GM21390 (cell line): Measurements from ENCODE around the gene CCDC190.
"Not testable (repeated sequence)": the region's sequence is repeated elsewhere in the genome, so short reads cannot be mapped to it uniquely, and the experiment has no call there.

Experiments
- ATAC-seq: cut with Tn5 transposase; IDR thresholded peaks from one replicate; pipeline ENCODE4 v1.9.1; 2021; ENCODE audit not compliant: unreplicated experiment

The CCDC190 gene

DNA sequence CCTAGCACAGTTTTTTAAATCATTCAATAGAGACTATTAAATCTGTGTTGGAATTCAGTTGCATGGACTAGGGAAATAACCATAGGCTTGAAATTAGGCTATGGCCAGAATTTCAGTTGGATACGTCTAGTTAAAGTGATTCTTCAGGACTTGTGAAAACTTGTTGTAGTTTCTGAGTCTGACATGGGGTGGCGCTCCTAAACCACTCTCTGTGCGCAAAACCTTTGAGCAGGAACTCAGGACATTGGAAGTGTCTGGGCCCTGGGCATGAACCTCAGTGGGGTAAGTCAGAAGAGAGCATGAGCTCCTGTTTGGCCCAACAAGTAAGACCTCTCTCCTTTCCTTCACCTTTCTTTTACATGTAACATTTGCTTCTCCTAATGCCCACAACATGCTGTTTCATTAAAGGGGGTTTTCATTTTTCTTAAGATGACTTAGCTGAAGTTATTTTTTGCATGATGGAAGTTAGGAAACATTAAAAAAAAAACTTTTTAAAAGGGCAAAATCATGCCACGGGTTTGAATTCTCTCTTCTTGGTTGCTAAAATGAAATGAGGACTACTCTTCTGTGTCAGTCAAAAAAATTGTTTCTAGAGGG is 17.1 kb upstream of the CCDC190 start:
- ATAC-seq, result no peak

DNA sequence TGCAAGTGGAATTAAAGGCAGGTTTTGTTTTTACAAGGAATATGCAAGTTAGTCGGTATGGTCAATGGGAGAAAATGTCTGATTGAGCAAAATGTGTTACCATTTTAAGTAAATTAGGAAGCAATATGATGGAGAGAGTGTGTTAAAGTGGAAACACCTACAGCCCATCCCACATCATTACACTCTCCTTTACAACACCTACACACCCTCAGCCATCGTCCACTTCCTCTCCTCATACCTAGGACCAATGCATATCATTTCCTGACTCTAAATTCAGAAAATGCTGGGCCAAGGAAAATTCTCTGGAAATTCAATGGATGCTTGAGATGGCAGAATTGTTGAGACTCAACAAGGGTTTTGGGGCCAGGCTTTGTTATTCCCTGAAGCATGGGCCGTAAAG is 16.4 kb upstream of the CCDC190 start:
- ATAC-seq, result no peak

DNA sequence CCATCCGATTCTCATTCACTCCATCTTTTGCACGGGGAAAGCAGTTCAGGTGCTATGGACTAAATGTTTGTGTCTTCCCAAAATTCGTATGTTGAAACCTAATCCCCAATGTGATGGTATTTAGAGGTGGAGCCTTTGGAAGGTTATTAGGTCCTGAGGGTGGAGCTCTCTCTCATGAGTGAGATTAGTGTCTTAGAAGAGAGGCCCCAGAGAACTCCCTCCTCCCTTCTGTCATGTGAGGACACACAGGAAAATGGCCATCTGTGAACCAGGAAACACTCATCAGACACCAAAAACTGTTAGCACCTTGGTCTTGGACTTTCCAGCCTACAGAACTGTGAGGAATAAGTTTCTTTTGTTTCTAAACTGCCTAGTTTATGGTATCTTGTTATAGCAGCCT is 15.8 kb upstream of the CCDC190 start:
- no peak for ATAC-seq

DNA sequence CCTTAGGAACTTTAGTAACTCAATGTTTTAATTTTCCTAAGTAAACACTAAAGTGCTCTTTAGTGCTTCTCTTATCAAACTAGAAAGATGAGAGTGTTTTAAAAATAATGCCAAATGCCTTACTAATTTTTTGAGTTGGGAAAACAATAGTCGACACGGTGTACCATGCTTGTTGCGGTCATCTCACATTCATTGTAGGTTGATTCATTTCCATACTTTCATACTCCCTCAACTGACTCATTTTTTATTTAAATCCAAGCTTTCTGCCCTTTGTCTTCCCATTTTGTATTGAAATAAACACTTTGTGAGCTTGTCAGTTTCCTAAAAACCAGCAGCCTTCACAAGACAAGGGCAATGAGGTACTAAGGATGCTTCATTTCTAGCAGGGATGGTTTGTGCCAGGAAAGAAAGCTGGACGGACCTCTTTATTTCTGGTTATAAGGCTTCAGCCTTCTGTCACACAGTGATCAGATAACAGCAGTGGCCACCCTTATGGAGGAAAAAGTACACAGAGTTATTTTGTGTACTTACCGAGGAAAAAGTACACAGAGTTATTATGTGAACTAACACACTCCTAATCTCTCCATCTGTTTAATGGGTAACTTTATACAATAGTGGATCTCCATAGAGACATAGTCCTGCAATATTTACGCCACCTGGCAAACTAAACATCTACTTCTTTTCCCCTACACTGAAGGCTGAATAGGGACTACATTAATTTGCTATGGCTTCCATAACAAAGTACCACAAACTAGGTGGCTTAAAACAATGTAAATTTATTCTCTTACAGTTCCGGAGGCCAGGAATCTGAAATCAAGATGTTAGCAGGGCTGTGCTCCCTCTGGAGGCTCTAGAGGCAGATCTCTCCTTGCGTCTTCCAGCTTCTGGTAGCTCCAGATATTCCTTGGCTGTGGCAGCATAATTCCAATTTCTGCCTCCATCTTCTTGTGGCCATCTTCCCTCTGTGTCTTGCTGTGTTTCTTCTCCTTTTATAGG is 13.0 kb upstream of the CCDC190 start:
- no peak for ATAC-seq

DNA sequence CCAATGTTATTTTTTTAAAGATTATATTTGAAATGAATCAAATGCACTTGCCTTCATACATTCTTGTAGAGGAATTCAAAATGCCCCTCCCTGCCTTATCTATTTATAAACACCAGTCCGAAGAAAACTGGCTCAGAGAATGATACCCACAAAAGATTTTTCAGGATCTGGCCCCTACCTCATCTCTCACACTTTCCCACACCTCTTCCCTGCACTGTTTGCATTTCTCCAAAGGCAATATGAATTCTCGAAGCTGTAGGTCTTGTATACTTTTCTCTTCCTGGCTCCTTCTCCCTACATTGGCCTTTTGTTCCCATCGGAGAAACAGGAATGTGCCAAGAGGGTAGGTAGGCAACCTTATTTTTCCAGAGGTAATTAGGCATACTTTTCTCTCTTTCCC is 12.0 kb upstream of the CCDC190 start:
- no peak for ATAC-seq

DNA sequence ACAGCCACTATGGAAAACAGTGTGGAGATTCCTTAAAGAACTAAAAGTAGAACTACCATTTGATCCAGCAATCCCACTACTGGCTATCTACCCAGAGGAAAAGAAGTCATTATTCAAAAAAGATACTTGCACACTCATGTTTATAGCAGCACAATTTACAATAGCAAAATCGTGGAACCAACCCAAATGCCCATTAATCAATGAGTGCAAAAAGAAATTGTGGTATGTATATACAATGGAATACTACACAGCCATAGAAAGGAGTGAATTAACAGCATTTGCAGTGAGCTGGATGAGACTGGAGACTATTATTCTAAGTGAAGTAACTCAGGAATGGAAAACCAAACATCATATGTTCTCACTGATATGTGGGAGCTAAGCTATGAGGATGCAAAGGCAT is 10.4 kb upstream of the CCDC190 start:
- ATAC-seq, result not testable (repeated sequence)

DNA sequence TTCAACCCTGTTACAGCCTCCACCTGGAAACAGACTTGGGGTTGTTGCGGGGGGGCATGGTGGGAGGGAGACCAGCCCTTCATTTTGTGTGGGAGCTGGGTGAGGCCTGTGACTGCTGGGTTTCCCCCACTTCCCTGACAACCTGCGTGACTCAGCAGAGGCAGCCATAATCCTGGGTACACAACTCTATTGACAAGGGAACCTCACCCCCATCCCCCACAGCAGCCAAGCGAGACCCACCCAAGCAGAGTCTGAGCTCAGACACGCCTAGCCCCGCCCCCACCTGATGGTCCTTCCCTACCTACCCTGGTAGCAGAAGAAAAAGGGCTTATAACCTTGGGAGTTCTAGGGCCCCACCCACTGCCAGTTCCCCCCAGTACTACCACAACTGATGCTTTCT is 8.0 kb upstream of the CCDC190 start:
- no peak for ATAC-seq

DNA sequence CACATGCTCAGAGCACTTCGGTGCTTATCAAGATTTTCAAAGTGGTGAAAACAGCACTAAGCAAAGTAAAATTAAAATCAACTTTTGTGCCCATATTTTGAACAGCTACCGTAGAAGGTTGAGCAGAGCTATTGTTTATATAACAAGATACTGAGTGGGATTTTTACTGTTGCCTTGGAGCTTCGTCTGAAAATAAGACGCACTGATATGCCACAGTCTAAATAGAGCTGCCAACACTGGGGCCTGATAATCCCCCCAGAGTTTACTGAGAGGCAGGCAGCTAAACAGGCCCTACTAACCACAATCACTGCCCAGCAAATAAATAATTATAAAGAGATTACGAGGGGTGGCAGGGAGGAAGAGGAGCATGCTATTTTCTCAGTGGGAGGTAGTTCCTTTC is 650 bp upstream of the CCDC190 start:
- no peak for ATAC-seq

DNA sequence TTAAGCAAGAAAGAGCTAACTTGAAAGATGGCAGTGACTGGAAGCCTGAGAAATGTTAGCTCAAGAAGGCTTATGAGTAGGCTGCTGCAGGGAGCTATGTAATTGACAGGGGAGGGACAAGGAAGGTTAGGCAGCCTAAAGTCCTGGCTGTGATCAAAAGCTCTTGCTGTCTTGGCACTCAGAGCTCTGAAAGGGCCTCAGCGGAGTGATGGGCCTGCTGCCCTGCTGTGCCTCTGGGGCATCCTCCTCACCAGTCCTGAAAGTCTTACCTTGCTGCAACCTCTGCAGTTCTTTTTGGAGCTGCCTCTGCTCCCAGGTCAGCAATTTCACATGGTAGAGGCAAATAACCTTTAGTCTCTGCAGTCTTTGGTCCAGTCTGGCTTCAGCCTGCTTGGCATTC is 1.8 kb downstream of the CCDC190 start:
- no peak for ATAC-seq

DNA sequence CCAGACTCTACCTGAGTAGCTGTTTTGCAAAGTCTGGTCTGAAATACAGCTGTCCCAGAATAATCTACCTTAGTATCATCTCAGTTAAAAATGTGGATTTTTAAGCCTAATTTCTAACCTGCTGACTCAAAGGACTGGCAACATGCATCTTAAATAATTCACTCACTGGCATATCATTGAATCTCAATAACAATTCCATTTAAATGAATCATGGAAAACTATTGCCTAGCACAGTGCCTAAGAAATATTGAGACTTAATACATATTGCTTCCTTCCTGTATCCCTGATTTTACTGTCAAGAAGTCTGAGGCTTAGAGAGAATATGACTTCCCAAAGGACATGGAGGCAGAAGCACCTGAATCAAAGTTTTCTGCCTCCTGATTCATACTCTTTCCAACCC is 3.1 kb downstream of the CCDC190 start:
- ATAC-seq, result no peak

DNA sequence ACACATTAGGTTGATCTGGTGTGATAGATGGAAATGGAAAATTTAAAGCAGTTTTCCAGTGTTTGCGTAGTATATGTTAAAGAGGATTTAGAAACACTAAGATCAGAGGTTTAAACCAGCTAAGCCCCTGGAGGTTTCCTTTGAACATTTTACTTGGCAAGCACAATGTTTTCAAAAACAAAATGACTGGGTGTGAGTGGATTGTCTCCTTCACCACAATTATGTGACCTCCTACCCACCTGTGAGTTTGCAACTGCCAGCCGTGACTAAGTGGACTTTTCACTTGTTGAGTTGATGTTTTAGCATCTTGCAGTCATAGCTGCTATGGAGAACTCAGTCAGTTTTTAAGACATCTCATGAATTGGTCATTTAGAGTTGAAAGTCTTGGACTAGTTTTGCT is 4.7 kb downstream of the CCDC190 start:
- ATAC-seq, result no peak

DNA sequence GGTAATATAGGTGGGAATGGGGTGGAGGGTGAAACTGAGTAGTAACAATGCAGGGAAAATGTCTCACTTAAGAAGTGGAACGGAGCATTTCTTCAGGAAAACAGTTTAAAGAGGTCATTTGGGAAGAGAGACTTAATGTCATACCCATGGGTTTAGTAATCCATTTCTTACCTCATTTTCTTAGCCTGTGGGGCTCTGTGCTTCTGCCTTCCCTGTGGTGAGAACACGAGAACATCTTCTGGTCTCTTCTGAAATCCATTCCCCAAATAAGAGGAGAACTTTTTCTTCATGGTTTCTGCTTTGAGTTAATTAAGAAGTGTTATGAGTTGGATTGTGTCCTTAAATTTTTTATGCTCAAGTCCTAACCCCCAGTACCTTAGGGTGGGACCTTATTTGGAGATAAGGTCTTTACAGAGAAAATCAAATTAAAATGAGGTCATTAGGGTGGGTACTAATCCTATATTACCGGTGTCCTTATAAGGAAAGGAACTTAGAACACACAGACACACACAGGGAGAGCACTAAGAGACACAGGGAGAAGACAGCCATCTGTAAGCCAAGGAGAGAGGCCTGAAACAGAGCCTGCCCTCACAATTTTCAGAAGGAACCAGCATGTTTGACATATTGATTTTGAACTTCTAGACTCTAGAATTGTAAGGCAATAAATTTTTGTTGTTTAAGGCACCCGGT is 5.4 kb downstream of the CCDC190 start:
- ATAC-seq, result no peak

DNA sequence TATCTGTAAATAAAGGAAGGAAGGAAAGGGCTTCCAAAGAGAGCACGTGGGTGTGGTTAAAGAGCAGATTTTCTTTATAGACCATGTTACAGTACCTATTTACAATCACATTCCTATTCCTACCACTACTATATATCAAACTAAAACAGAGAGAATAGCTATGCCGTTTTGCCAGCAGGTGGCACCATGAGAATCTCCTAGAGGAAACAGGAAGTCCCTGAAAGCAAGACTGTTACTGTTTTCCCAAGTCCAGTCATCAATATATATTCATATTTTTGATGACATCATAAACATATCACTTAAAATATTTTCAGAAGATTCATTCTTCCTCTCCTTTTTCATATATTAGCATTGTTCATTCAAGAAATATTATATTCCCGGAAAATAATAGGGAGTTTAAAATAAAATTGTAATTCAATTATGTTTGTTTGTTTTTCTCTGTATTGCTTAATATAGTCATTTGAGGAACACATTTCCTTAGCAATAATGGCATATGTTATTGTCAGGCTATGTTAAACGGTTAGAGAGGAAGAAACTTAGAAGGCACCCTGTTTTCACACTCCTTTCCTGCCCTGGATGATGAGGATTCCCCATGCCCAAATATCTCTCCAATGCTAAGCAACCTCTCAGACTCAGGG is 6.6 kb downstream of the CCDC190 start:
- ATAC-seq, result peak; percentile 88

DNA sequence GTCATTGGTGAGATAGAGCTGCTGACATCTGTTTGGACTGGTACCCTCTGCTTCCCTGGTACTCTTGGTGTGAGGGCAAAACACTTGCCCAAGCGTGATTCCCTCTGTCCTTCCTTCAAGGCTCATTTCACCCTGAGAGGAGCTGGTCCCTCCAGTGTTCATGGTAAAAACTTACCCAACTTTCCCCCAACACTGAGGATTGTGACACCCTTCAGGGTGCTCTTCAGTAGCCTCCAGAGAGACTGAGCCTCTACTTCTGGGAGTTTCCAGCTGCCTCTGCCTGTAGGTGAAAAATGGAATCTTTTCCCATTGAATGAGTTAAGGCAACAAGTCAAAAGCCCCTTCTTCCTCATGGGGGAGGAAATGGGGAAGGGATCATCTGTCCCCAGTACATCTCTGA is 9.6 kb downstream of the CCDC190 start:
- ATAC-seq, result no peak

DNA sequence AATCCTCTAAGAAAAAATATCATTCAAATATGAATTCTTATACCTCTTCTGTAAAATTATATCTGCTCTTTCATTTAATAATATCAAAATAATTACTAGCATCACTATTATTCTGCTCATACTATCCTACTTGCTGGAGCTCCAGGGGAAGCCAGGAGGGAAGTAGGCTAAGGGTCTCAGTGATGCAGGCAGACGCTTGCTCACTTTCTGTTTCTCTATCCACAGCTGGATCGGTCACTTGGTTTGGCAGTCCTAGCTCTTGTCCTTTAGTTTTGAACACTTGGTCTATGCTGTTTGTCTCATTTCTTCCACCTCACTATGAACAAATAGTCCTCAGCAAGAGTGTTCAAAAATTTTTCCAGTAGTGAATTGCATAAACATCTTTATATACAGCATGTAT is 11.3 kb downstream of the CCDC190 start:
- ATAC-seq, result no peak

DNA sequence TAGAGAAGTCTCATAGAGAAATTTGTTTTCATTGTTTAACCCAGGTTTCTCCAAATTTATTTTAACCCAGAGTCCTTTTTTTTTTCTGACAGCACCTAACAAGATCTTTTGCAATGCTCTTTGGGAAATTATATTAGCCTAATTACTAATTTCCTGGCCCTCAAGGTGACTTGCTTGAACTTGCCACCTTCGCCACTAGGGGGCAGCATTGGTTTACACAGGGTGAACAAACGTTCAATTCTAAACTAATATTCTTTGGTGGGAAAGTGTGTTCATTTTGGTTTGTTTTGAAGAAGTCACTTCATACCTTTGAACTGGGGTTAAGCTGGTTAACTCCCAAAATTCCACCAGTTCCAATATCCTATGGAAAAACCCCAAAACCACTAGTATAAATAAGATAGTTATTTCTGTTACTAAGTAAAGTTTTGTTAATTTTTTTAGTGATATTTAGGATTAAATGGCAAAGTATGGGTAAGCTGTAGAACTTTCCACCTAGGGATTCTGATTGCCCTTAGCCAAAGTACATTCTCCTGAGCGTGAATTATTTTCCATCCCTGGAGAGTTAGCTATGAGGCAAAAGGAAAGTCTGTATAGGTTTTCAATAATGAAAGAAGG is 13.0 kb downstream of the CCDC190 start:
- peak; percentile 66 for ATAC-seq

DNA sequence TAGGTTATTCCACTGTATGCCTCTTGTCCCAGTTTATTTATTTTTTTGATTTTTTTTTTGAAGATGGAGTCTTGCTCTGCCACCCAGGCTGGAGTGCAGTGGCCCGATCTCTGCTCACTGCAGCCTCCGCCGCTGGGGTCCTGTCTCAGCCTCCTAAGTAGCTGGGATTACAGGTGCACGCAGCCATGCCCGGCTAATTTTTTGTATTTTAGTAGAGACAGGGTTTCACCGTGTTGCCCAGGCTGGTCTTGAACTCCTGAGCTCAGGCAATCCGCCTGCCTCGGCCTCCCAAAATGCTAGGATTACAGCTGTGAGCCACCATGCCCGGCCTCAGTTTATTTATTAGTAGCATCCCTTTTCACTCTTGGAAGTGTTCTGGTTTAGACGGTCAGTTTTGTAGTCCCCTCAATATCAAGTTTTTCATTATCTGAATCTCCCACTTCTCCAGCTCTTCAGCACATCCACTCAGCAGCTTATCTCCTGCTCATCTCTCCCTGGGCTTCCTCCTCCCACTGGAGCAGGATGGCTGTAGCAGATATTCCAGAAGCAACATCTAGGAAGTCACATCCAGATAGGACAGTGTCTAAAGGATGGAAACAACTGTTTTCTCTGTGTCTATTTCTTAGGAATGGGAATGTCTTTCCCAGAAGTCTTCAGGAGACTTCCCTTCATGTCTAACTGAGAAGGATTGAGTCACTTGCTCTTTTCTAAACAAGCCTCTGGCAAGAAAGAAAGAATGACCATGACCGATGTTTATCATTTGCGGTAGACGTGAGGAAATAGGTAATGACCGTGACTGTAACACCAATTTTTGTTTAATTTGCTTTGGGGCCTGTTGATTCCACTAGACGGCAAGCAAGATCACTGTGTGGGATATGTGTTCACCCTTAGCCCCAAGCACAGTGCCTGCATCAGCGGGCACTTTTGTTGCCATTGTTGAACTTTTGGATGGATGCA is 14.4 kb downstream of the CCDC190 start:
- no peak for ATAC-seq

DNA sequence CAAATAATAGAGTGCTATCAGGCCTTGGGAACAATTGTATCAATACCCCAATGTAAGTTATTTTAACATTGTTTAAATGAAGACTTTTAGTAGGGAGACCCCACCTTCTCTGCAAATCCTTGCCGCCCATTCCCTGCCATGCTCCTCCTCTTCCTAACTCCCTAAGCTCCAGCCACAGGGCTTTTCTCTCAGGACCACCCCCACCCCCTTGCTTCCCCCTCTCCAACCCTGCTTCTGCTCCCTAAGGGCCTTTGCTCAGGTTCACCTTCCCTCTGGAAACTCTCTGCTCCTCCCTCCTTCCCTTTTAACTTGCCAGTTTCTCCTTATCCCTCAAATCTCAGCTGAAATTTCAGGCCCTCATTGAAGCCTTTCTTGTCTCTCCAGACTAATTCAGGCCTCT is 16.8 kb downstream of the CCDC190 start:
- no peak for ATAC-seq

DNA sequence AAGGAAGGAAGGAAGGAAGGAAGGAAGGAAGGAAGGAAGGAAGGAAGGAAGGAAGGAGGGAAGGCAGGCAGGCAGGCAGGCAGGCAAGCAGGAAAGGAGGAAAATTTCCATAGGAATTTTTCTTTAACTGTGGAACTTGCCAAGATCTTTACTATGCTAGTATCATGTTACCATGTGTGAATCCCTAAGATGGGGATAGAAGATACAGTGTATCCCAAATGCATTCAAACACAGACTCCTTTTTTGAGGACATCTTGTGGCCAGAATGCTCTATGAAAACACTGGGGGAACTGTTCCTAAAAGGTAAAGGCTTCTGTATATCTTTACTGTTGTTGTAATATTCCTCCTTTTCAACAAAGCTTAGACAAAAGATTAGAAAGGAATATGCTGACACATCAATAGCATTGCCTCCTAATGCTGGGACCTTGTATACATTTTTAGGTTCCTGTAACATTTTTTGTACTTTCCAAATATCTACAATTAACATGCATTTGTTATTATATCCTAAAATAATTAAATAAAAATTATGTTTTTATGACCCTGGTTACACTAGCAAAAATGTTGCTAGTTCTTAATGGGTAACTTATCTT is 20.6 kb downstream of the CCDC190 start:
- no peak for ATAC-seq
